Activated CD4-positive, alpha-beta T cell treated with anti-CD3 and anti-CD28 coated beads for 36 hours (primary cell): ENCODE measurements around the gene PEX5L. TPM values are rescaled to one million over a fixed set of nuclear protein-coding genes. Genes with fewer than 3 reads are reported as not detected.
A peak's percentile ranks its signal among the peaks of the same experiment; 100 is the strongest.

Source experiments
- ATAC-seq: fragments of 200-7000 bp; cut with Tn5 transposase; one replicate; pipeline ENCODE4 v1.10.0; 2021; ENCODE audit warnings: mild to moderate bottlenecking, moderate library complexity
- CTCF ChIA-PET: fragments of 350-600 bp; sonication (Branson Sonifier 250); formaldehyde crosslinking; loops from one replicate; lab custom pipeline; 2021; ENCODE audit warnings: antibody characterized with exemption; lab: Charles Lee
- POLR2A ChIA-PET: fragments of 350-600 bp; sonication (Branson Sonifier 250); formaldehyde crosslinking; loops from one replicate; lab custom pipeline; 2021; ENCODE audit warnings: antibody characterized with exemption, inconsistent platforms; lab: Charles Lee
- DNase-seq: peaks from one replicate; pipeline ENCODE4 v3.0.0-alpha.2; 2020
- H3K27ac Mint-ChIP-seq: one replicate; pipeline ENCODE4 v1.8.0; 2021; ENCODE audit warnings: mixed read lengths
- H3K27me3 Mint-ChIP-seq: one replicate; pipeline ENCODE4 v1.8.0; 2021; ENCODE audit warnings: mixed read lengths
- H3K36me3 Mint-ChIP-seq: one replicate; pipeline ENCODE4 v1.8.0; 2021; ENCODE audit warnings: low read depth, mixed read lengths
- H3K4me1 Mint-ChIP-seq: one replicate; pipeline ENCODE4 v1.8.0; 2021; ENCODE audit warnings: mixed read lengths
- H3K4me3 Mint-ChIP-seq: one replicate; pipeline ENCODE4 v1.8.0; 2021; ENCODE audit warnings: mild to moderate bottlenecking, moderate library complexity, mixed read lengths
- H3K9me3 Mint-ChIP-seq: one replicate; pipeline ENCODE4 v1.8.0; 2021; ENCODE audit warnings: low read depth, mixed read lengths
- intact Hi-C, 2 experiments: fragments of 100-400 bp; cut with DNase I in 1 of 2; cut with micrococcal nuclease in 1 of 2; formaldehyde crosslinking; loops; one replicate each; pipeline versions ENCODE4 v1.14.2 to v1.15.1; 2022 to 2024; cut with DNase I, micrococcal nuclease
- total RNA-seq, 2 experiments: library from RNA; stranded (reverse); gene quantifications; one replicate each; pipeline ENCODE4 v1.2.3, GENCODE V29; 2021

The PEX5L gene
- total RNA-seq, 2 experiments from 2014 or later, result 0.35 TPM; not detected in 1

DNA sequence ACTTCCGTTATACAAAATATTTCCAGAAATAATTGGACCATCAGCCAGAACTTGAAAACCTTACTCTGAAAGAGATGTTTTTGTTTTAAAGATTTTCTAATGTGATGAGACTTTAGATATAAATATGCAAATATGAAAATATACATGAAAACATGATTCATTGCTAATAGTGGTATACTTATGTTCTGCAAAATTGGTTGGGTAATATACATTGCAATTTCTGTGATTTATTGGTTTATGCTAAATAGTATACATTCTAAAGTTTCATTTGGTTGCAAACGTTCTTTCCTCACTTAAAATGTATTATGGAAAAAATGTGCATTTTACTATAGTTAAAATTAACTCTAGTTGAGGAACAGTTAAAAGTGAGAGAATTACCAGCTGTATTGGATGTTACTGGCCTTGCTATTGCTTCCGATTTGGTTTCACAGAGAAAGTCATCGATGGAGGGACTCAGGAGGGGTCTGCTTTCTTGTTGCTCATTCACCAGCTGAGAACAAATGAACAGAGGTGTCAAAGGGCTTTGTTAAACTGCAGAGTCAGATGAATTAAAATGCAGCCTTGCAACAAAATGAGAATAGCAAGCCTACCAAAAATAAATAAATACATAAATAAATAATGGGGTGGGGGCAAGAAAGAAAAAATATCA, 149.3 kb downstream of the PEX5L start:
- ATAC-seq, result no peak
- Mint-ChIP-seq H3K9me3 (no peaks in the 10 kb centered on the region), H3K4me1 (peaks cover 6% of the 10 kb centered on the region), H3K36me3 (no peaks in the 10 kb centered on the region), H3K4me3 (no peak overlapping the region), H3K27me3 (no peaks in the 10 kb centered on the region), H3K27ac (no peak overlapping the region)
- POLR2A ChIA-PET, result no interaction called here
- CTCF ChIA-PET, result no interaction called here
- intact Hi-C loops, result no loop called here
- DNase-seq, result no peak

GRCh38 chr3:179885950-179886349, 150.8 kb downstream of the PEX5L start:
- Mint-ChIP-seq H3K36me3 (no peaks in the 10 kb centered on the region), H3K27me3 (no peaks in the 10 kb centered on the region), H3K4me1 (peaks cover 8% of the 10 kb centered on the region), H3K4me3 (no peak overlapping the region), H3K27ac (no peak overlapping the region), H3K9me3 (no peaks in the 10 kb centered on the region)
- ATAC-seq (no peak), DNase-seq (no peak)
- ChIA-PET POLR2A (interaction anchor here (0.6 kb wide), 1 partner anchor 18 kb away, joined by 5 read pairs; no protein-coding TSS in a partner anchor), CTCF (interaction anchor here (0.6 to 0.7 kb wide), 2 partner anchors 33 to 1731 kb away, joined by 3 read pairs; no protein-coding TSS in a partner anchor)
- intact Hi-C loops, result no loop called here

DNA sequence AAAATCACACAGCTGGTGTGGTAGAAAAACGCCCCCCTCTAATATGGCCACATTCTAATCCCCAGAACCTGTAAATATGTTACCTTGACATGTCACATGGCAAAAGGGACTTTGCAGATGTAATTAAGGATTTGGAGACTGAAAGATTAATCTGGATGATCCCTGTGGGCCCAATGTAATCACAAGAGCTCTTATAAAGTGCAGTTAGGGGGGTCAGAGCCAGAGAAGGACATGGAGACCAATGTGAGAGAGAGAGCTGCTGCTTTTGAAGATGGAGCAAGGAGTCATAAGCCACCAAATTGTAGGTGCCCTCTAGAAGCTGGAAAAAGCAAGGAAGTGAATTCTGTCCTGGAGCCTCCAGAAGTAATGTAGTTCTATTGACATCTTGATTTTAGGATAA, 152.6 kb downstream of the PEX5L start:
- no peak overlapping the region for H3K27ac Mint-ChIP-seq
- POLR2A ChIA-PET, result no interaction called here
- intact Hi-C loops, result no loop called here

DNA sequence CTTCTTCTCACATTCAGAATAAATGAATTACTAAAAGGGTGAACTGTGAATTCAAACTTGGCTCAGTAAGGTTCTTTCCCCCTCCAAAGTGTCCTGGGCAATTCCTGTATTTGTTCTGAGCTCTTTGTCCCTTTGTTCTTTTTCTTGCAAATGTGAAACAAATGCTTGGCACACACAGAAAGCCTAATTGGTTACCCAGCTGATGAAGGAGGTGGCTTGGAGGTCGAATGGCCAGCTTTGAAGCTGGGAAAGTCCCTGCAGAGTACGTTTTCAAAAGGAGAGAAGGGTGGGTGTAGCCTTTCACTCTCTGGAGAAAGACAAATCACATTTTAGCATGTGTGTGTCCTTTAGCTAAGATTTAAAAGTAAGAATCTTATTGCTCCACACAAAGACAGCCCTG, 154.4 kb downstream of the PEX5L start:
- ATAC-seq (peak; percentile 80), DNase-seq (peak; percentile 17)
- no peaks in the 10 kb centered on the region for H3K27me3 Mint-ChIP-seq
- ChIA-PET POLR2A (no interaction called here), CTCF (interaction anchor here (1.1 to 1.2 kb wide), 2 partner anchors 10 to 71 kb away, joined by 3 read pairs; no protein-coding TSS in a partner anchor)
- H3K36me3 Mint-ChIP-seq, result no peaks in the 10 kb centered on the region
- no peaks in the 10 kb centered on the region for H3K9me3 Mint-ChIP-seq
- no peak overlapping the region for H3K4me3 Mint-ChIP-seq
- intact Hi-C loops, result no loop called here
- H3K4me1 Mint-ChIP-seq, result peaks cover 8% of the 10 kb centered on the region
- no peak overlapping the region for H3K27ac Mint-ChIP-seq

More for the DNA sequence above, 152.6 kb downstream of the PEX5L start:
- Mint-ChIP-seq H3K36me3 (no peaks in the 10 kb centered on the region), H3K27me3 (no peaks in the 10 kb centered on the region), H3K4me1 (peaks cover 8% of the 10 kb centered on the region), H3K4me3 (no peak overlapping the region), H3K9me3 (no peaks in the 10 kb centered on the region)
- DNase-seq, result no peak
- ATAC-seq, result no peak
- CTCF ChIA-PET, result no interaction called here

GRCh38 chr3:179881791-179882190, 154.9 kb downstream of the PEX5L start:
- peaks cover 8% of the 10 kb centered on the region for H3K4me1 Mint-ChIP-seq
- DNase-seq (no peak), ATAC-seq (no peak)
- intact Hi-C loops, result no loop called here
- no peaks in the 10 kb centered on the region for H3K36me3 Mint-ChIP-seq
- no peaks in the 10 kb centered on the region for H3K27me3 Mint-ChIP-seq
- POLR2A ChIA-PET, result no interaction called here
- H3K9me3 Mint-ChIP-seq, result no peaks in the 10 kb centered on the region
- no peak overlapping the region for H3K4me3 Mint-ChIP-seq
- CTCF ChIA-PET, result interaction anchor here (1.1 to 1.2 kb wide), 2 partner anchors 9 to 70 kb away, joined by 3 read pairs; no protein-coding TSS in a partner anchor
- no peak overlapping the region for H3K27ac Mint-ChIP-seq

DNA sequence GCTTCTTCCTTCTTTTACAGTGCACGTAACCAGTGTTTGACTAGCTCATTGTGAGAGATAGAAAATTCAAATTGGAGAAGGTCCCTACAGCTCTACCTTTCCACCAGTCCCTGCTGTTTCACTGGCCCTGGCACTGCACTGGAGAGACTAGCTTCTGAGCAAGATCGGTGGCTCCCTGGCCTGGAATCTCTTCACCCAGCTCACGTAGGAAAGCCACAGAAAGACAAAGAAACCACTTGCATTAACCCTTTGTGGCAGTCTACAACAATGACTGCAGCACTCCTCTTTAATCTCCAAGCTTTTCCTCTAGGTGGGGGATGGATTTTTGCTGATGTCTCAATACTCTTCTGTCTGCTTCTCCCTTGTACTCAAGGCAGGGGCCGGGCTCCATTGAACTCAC, 155.9 kb downstream of the PEX5L start:
- Mint-ChIP-seq H3K36me3 (no peaks in the 10 kb centered on the region), H3K27me3 (no peaks in the 10 kb centered on the region), H3K9me3 (no peaks in the 10 kb centered on the region), H3K4me1 (peaks cover 8% of the 10 kb centered on the region), H3K4me3 (no peak overlapping the region), H3K27ac (no peak overlapping the region)
- ChIA-PET CTCF (interaction anchor here (1.5 kb wide), 1 partner anchor 9 kb away, joined by 4 read pairs; no protein-coding TSS in a partner anchor), POLR2A (interaction anchor here (0.5 kb wide), 1 partner anchor 1188 kb away, joined by 3 read pairs; no protein-coding TSS in a partner anchor)
- DNase-seq (no peak), ATAC-seq (no peak)
- intact Hi-C loops, result no loop called here

DNA sequence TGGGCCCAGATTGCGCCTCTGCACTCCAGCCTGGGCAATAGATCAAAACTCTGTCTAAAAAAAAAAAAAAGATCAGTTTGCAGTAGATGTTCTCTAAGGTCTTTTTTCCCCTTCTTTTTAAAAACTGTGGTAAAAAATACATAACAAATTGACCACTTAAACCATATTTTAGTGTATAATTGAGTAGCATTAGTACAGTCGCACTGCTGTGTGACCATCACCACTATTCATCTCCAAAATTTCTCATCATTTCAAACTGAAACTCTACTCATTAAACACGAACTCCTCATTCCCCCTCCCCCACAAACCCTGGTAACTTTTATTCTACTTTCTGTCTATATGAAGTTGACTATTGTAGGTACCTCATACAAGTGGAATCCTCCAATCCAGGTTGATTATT, 160.3 kb downstream of the PEX5L start:
- Mint-ChIP-seq H3K27ac (no peak overlapping the region), H3K27me3 (peaks cover 4% of the 10 kb centered on the region), H3K4me1 (no peaks in the 10 kb centered on the region), H3K9me3 (no peaks in the 10 kb centered on the region), H3K4me3 (no peak overlapping the region), H3K36me3 (no peaks in the 10 kb centered on the region)
- no peak for DNase-seq
- ChIA-PET POLR2A (no interaction called here), CTCF (no interaction called here)
- ATAC-seq, result no peak
- intact Hi-C loops, result no loop called here

GRCh38 chr3:179872842-179873241, 163.9 kb downstream of the PEX5L start:
- ATAC-seq (no peak), DNase-seq (no peak)
- Mint-ChIP-seq H3K27me3 (peaks cover 4% of the 10 kb centered on the region), H3K4me1 (no peaks in the 10 kb centered on the region), H3K36me3 (no peaks in the 10 kb centered on the region), H3K27ac (no peak overlapping the region), H3K9me3 (no peaks in the 10 kb centered on the region), H3K4me3 (no peak overlapping the region)
- intact Hi-C loops, result no loop called here
- ChIA-PET CTCF (interaction anchor here (0.8 kb wide), 1 partner anchor 9 kb away, joined by 3 read pairs; no protein-coding TSS in a partner anchor), POLR2A (no interaction called here)

- Mint-ChIP-seq H3K4me1 (no peaks in the 10 kb centered on the region), H3K27me3 (peaks cover 4% of the 10 kb centered on the region), H3K4me3 (no peak overlapping the region), H3K27ac (no peak overlapping the region), H3K9me3 (no peaks in the 10 kb centered on the region), H3K36me3 (no peaks in the 10 kb centered on the region)
- CTCF ChIA-PET, result no interaction called here
- POLR2A ChIA-PET, result no interaction called here
- DNase-seq, result no peak
- no peak for ATAC-seq
- intact Hi-C loops, result no loop called here
Measured at GRCh38 chr3:179871782-179872181, 165.0 kb downstream of the PEX5L start.

DNA sequence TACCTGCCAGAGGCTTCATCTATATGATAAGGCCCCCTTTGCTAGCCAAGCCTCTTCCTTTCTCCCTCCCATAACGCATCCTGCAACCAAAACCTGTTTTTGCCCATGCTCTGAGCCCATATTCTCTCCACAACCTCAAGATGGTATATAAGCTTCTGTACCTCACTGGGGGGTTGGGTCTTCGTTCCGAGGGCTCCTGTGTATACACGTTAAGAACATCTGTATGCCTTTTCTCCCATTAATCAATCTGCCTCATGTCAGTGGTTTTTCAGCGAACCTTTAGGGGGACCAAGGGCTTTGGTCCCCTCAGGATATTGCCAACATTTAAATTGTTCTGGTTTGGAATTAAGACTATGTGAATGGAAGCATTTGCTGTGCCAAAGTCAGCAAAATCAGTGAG, 168.0 kb downstream of the PEX5L start:
- Mint-ChIP-seq H3K27ac (no peak overlapping the region), H3K36me3 (no peaks in the 10 kb centered on the region), H3K9me3 (no peaks in the 10 kb centered on the region), H3K4me3 (no peak overlapping the region), H3K27me3 (no peaks in the 10 kb centered on the region), H3K4me1 (no peaks in the 10 kb centered on the region)
- ATAC-seq, result no peak
- no peak for DNase-seq
- intact Hi-C loops, result no loop called here
- ChIA-PET CTCF (interaction anchor here (0.6 to 0.9 kb wide), 2 partner anchors 9 to 60 kb away, joined by 3 read pairs; no protein-coding TSS in a partner anchor), POLR2A (no interaction called here)

DNA sequence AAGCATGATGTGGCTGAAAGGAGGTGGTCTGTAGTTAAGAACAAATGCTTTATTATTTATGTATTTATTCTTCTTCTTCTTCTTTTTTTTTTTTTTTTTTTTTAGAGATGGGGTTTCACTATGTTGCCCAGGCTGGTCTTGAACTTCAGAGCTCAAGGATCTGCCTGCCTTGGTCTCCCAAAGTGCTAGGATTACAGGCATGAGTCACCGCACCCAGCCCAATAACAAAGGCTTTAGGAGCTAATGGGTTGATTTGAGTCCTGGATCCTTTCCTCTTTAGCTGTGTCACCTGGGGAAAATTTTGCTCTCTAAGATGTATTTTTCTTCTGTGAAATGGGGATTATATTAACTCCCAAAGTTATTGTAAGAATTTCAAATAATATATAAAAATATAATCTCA, 168.8 kb downstream of the PEX5L start:
- Mint-ChIP-seq H3K27me3 (no peaks in the 10 kb centered on the region), H3K9me3 (no peaks in the 10 kb centered on the region), H3K27ac (no peak overlapping the region), H3K4me3 (no peak overlapping the region), H3K4me1 (no peaks in the 10 kb centered on the region), H3K36me3 (no peaks in the 10 kb centered on the region)
- ChIA-PET POLR2A (interaction anchor here (0.6 to 0.7 kb wide), 2 partner anchors 18 to 165 kb away, joined by 5 to 6 read pairs; no protein-coding TSS in a partner anchor), CTCF (interaction anchor here (0.7 kb wide), 1 partner anchor 172 kb away, joined by 3 read pairs; no protein-coding TSS in a partner anchor)
- no peak for DNase-seq
- intact Hi-C loops, result no loop called here
- ATAC-seq, result no peak
